ENCODE results near the gene KRT17. TPM values are rescaled to one million over a fixed set of nuclear protein-coding genes. Genes with fewer than 3 reads are reported as not detected.

The KRT17 gene
- not detected for total RNA-seq
- polyA plus RNA-seq: 0.09 TPM
- long read RNA-seq, donor 1, partial matches to known transcripts: 0 of 1 reads
- long read RNA-seq, donor 1, other reads (novel, unspliced or antisense): 1 of 1 reads
- long read RNA-seq, donor 2: 0 reads
- long read RNA-seq, donor 3: 0 reads
- long read RNA-seq, donor 4: 0 reads

DNA sequence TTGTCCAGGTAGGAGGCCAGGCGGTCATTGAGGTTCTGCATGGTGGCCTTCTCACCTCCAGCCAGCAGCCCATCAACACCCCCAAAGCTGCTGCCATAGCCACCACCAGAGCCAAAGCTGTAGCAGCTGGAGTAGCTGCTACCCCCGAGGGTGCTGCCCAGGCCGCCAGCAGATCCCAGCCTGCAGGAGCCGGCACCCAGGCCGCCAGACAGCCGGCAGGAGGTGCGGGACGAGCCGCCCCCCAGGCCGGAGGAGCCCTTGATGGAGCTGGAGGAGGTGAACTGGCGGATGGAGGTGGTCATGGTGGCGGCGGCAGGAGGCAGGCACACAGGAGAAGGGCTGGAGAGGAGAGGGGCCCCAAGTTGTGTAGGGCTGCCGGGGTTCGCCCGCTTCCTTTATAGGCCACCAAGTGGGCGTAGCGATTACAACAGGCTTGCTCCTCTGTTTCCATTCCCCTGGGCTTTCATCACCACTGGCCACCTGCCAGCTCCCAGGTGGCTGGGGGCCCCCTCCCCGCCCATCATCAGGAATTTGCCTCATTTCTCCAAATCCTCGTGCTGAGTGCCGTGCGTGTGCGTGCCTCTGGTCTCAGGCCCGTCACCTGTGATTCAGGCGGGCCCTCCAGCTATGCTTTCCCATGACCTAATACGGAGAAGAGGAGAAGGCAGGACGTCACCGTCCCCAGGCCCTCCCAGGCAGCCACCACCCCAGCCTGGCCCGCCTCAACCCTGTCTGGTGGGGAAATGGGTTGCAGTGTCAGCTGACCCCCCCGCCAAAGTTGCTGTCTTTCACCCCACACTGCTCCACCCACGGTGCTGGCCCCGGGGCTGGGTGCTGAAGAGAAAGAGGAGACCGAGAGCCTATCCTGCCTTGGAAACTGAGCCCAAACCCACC is at the start of gene KRT17:
KRT17 (minus strand) TSS at position 368 of the 894 bp plus-strand sequence; CDS start at position 302, 66 bp downstream.
- Histone ChIP-seq H3K27ac (ENCODE audit: low read length) (no peak within 1 kb of the TSS), H3K27me3 (ENCODE audit: control insufficient read depth, insufficient read depth) (no peaks in the 10 kb centered on the region), H3K4me3 (ENCODE audit: low read length) (no peak within 1 kb of the TSS), H3K4me1 (ENCODE audit: control insufficient read depth, insufficient read depth, low read length) (no peaks in the 10 kb centered on the region), H3K9me3 (ENCODE audit: control insufficient read depth, low read length) (no peaks in the 10 kb centered on the region)
- ATAC-seq (no peak), DNase-seq (no peak)
- 78% methylated on average over 32 of the region's 33 CpGs for WGBS
- intact Hi-C loops (cut with DNase I): no loop called here

DNA sequence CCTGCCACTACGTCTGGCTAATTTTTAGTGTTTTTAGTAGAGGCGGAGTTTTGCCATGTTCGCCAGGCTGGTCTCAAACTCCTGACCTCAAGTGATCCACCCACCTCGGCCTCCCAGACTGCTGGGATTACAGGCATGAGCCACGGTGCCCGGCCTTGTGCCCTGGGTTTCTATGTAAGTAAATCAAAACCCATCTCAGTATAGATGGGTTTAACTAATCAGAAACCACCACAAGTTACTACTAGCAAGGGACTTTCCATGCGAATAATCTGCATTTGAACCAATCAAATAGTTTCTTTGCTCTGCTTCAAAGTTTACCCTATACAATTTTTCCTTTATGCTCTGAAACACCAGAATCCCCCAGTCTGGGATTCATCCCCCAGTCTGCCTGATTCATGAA is 47.8 kb upstream of the KRT17 start:
- no peaks in the 10 kb centered on the region for H3K9me3 ChIP-seq (ENCODE audit: control insufficient read depth, low read length)
- no peaks in the 10 kb centered on the region for H3K4me1 ChIP-seq (ENCODE audit: control insufficient read depth, insufficient read depth, low read length)
- no peak overlapping the region for H3K27ac ChIP-seq (ENCODE audit: low read length)
- no peak overlapping the region for H3K4me3 ChIP-seq (ENCODE audit: low read length)
- intact Hi-C loops (cut with DNase I): no loop called here
- ATAC-seq (no peak), DNase-seq (no peak)
- no peaks in the 10 kb centered on the region for H3K27me3 ChIP-seq (ENCODE audit: control insufficient read depth, insufficient read depth)
- WGBS: 93% methylated on average over 7 of the region's 7 CpGs

DNA sequence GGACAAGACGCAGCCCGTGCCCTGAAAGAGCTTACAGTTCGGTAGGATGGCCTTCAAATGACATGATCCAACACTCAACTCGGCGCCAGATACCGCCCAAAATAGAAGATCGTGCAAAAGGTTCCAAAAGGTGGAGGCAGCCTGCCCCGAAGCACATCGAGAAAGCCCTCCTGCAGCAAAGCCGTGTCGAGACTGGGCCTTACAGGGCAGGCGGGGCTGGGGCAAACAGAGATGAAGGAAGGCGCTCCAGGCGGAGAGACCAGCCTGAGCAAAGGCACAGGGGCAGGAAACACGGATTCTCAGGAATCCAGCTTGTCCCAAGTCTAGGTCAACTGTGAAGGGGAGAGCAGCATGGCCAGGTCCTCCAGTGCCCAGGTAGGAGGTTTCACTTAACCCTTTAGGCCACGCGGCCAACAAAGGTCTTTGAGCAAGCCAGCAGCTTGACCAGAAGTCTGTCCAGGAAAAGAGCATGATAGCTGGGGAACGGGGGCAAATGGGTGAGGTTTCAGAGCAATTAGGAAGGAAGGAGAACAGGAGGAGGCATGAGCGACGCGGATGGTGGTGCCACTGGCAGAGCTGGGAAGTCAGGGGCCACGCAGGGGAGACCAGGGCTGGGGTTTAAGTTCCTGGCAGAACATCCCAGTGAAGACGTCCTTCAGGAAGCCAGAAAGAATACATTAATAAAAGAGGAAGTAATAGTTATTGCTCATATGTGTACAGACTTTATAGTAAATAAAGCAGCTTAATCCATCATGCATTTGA is 43.1 kb upstream of the KRT17 start:
- Histone ChIP-seq H3K27me3 (ENCODE audit: control insufficient read depth, insufficient read depth) (no peaks in the 10 kb centered on the region), H3K27ac (ENCODE audit: low read length) (no peak overlapping the region), H3K9me3 (ENCODE audit: control insufficient read depth, low read length) (no peaks in the 10 kb centered on the region), H3K4me1 (ENCODE audit: control insufficient read depth, insufficient read depth, low read length) (no peaks in the 10 kb centered on the region), H3K4me3 (ENCODE audit: low read length) (no peak overlapping the region)
- 44% methylated on average over 23 of the region's 23 CpGs for WGBS
- no peak for ATAC-seq
- intact Hi-C loops (cut with DNase I): loop anchor here in 2 of 4 donors (10.0 kb wide), 2 partner anchors 763 to 863 kb away; no protein-coding TSS in a partner anchor
- DNase-seq: no peak

DNA sequence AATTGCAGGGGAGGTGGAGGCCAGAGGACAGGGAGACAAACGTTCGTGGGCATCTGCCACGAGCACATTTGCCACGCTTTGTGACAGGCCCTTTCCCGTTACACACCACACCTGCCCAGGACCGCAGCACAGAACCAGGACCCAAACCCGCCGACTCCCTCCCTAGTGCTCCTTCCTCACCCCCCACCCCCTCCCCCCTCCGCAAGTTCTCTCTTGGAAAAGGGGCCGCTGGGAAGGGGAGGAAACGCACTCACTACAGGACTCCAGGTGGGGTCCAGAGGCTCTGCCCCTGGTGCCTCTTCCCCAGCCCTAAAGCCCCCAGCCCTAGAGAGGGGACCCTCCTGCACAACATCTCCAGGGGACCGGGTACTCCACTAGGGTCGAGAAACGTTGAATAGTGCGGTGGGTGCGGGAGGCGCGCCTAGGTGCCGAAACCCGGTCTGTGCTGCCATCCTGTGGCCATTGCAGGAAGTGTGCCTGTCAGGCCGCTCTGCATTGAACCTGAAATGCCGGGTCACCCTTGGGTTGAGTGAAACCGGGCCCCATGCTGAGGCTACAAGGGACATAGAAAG is 42.4 kb upstream of the KRT17 start:
- Histone ChIP-seq H3K9me3 (ENCODE audit: control insufficient read depth, low read length) (no peaks in the 10 kb centered on the region), H3K4me3 (ENCODE audit: low read length) (peak overlapping the region; percentile 49), H3K4me1 (ENCODE audit: control insufficient read depth, insufficient read depth, low read length) (no peaks in the 10 kb centered on the region), H3K27ac (ENCODE audit: low read length) (peak overlapping the region; percentile 6), H3K27me3 (ENCODE audit: control insufficient read depth, insufficient read depth) (no peaks in the 10 kb centered on the region)
- peak; percentile 84 to 86 for ATAC-seq
- WGBS: 1% methylated on average over 23 of the region's 23 CpGs
- intact Hi-C loops (cut with DNase I): loop anchor here in 2 of 4 donors (10.0 kb wide), 2 partner anchors 762 to 862 kb away; no protein-coding TSS in a partner anchor
- DNase-seq: peak; percentile 83 to 95 (median 94)

DNA sequence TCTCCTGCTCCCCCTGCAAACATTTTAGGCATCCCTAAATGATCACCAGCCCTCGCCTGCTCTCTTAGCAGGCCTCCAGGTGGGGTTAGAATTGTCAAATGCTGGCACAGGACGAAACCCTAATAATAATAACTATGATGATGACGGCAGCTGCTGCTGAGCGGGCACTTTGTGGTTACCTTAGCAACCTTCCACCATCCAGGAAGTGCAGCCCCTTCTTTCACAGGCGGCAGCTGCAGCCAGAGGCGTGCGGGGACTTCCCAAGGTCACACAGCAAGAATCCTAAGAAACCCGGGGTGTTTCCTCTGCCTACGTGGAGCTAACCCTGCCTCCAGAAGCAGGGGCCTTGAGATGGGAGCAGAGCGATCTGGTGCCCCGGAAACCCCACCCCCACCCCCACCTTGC is 41.9 kb upstream of the KRT17 start:
- H3K4me3 ChIP-seq (ENCODE audit: low read length): peak overlapping the region; percentile 49
- H3K4me1 ChIP-seq (ENCODE audit: control insufficient read depth, insufficient read depth, low read length): no peaks in the 10 kb centered on the region
- H3K9me3 ChIP-seq (ENCODE audit: control insufficient read depth, low read length): no peaks in the 10 kb centered on the region
- intact Hi-C loops (cut with DNase I): loop anchor here in 2 of 4 donors (10.0 kb wide), 2 partner anchors 761 to 861 kb away; no protein-coding TSS in a partner anchor
- peak overlapping the region; percentile 59 for H3K27ac ChIP-seq (ENCODE audit: low read length)
- ATAC-seq: peak; percentile 12 to 23
- peak in 1 of 3 donors; percentile 70 for DNase-seq
- H3K27me3 ChIP-seq (ENCODE audit: control insufficient read depth, insufficient read depth): no peaks in the 10 kb centered on the region
- 5% methylated on average over 11 of the region's 11 CpGs for WGBS

DNA sequence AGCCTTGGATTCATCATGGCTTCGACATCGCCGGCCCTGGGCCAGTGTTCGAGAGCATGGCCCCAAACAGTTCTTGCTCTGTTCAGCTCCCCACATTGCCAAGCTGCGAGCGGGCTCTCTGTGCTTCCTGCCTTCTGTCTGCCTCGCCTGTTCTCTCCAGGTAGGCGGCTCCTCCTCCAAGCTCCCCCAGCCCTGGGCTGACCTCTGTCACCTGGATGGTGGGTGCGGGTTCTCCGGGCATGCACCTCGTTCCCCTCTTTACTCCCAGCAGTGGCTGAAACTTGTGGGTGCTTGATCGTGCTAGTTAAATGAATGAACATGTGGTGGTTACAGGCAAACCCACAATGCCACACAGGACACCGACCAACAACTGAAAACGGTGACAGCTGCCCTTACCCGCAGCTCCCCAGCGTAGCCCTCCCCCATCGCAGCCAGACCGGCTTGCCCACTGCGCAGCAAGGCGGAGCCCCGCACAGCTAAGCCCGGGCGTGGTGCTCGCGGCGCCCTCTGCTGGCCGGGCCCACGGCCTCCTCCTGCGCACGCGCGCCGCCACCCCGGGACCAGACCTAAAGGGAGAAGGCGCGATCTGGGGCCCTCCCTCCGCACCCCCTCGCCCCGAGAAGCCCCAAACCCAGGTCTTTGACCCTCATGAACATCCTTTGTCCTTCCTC is 41.3 kb upstream of the KRT17 start:
- Histone ChIP-seq H3K4me3 (ENCODE audit: low read length) (peak overlapping the region; percentile 49), H3K4me1 (ENCODE audit: control insufficient read depth, insufficient read depth, low read length) (no peaks in the 10 kb centered on the region), H3K9me3 (ENCODE audit: control insufficient read depth, low read length) (no peaks in the 10 kb centered on the region), H3K27ac (ENCODE audit: low read length) (peak overlapping the region; percentile 59), H3K27me3 (ENCODE audit: control insufficient read depth, insufficient read depth) (no peaks in the 10 kb centered on the region)
- DNase-seq (peak; percentile 88 to 96 (median 96)), ATAC-seq (peak; percentile 95 to 96)
- WGBS: 2% methylated on average over 39 of the region's 39 CpGs
- intact Hi-C loops (cut with DNase I): loop anchor here in 2 of 4 donors (10.0 kb wide), 2 partner anchors 761 to 861 kb away; no protein-coding TSS in a partner anchor

DNA sequence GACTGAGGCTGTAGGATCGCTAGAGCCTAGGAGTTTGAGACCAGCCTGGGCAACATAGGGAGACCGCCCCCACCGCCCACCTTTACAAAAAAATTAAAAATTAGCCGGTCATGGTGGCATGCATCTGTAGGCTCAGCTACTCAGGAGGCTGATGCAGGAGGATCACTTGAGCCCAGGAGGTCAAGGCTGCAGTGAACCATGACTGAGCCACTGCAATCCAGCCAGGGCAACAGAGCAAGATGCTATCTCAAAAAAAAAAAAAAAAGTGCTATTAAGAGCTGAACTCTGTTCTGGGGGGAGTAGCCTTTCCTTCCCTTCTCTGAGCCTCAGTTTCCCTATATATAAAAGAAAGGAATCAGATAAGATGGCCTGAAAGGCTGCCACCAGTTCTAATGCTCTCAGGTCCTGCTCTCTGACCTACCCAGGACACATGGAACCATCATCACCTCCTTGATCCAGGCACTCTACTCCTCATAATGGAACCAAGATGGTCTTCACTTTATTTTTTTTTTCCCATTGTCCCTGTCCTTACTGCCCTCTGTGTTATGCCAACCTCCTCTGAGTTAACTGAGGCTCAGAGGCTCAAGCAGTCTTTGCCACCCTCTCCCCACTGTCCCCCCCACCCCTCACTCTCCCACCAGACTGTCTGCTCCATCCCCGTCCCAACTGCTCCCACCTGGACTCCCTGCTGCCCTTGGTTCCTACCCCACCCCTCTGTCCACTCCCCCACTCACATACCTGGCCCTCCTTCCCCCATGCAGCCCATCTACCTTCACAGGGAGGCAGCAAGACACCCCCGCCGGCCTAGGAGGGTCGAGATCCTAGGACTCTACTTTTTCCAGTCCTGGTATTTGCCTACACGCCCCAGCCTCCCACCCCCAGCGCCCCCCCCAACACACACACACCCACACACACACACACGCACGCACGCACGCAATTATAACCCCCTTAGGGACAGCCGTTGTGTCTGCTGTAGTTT is 40.5 kb upstream of the KRT17 start:
- no peaks in the 10 kb centered on the region for H3K27me3 ChIP-seq (ENCODE audit: control insufficient read depth, insufficient read depth)
- no peak overlapping the region for H3K27ac ChIP-seq (ENCODE audit: low read length)
- no peaks in the 10 kb centered on the region for H3K9me3 ChIP-seq (ENCODE audit: control insufficient read depth, low read length)
- DNase-seq (no peak), ATAC-seq (no peak)
- 45% methylated on average over 15 of the region's 15 CpGs for WGBS
- intact Hi-C loops (cut with DNase I): loop anchor here (5.0 to 10.0 kb wide), 6 partner anchors 113 to 860 kb away; no protein-coding TSS in a partner anchor
- H3K4me1 ChIP-seq (ENCODE audit: control insufficient read depth, insufficient read depth, low read length): no peaks in the 10 kb centered on the region
- peak overlapping the region; percentile 49 for H3K4me3 ChIP-seq (ENCODE audit: low read length)

DNA sequence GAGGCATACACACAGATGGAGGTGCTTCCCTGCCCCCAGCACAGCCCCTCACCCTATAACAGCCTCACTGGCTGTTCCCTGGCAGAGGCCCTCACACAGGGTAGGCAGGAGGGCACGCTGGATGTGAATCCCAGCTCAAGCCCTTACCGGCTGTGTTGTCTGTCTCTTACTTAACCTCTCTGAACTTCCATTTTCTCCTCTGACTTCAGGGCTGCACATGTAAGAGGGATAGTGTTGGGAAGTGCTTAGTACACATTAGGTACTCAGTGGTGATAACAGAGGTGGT is 39.7 kb upstream of the KRT17 start:
- H3K9me3 ChIP-seq (ENCODE audit: control insufficient read depth, low read length): no peaks in the 10 kb centered on the region
- intact Hi-C loops (cut with DNase I): loop anchor here (5.0 to 10.0 kb wide), 6 partner anchors 112 to 859 kb away; no protein-coding TSS in a partner anchor
- ATAC-seq (no peak), DNase-seq (no peak)
- no peaks in the 10 kb centered on the region for H3K27me3 ChIP-seq (ENCODE audit: control insufficient read depth, insufficient read depth)
- H3K4me1 ChIP-seq (ENCODE audit: control insufficient read depth, insufficient read depth, low read length): no peaks in the 10 kb centered on the region
- WGBS: 58% methylated on average over 2 of the region's 2 CpGs
- no peak overlapping the region for H3K4me3 ChIP-seq (ENCODE audit: low read length)
- H3K27ac ChIP-seq (ENCODE audit: low read length): no peak overlapping the region

DNA sequence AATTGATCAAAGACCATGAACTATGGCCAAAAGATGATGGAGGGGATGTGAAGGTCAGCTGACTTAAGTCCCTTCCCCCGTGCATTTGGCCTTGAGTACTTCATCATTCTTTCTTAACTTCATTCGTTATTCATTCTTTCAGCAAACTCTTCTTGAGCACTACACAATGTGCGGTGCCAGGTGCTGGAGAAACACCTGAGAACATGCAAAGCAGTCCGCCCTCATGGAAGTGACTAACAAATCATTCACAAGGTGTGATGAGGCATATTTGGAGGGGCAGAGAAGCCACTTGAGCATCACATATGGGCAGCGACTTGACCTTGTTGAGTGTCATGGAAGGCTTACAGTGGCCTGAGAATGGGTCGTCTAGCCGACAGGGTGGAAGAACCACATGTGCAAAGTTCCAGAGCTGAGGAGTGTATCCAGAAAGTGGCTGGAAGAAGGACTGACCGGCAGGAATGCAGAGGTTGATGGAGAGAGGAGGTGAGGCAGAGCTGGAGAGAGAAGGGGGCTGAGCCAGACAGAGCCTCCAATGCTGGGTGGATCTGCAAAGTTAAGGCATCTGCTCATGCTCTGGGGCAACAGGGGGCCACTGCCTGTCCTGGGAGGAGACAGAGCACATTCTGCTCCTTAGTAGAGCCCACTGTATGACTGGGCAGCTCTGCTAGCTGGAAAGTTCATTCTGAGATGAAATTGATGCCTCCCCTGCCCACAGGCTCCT is 39.2 kb upstream of the KRT17 start:
- no peaks in the 10 kb centered on the region for H3K9me3 ChIP-seq (ENCODE audit: control insufficient read depth, low read length)
- no peaks in the 10 kb centered on the region for H3K27me3 ChIP-seq (ENCODE audit: control insufficient read depth, insufficient read depth)
- DNase-seq (no peak), ATAC-seq (no peak)
- H3K4me1 ChIP-seq (ENCODE audit: control insufficient read depth, insufficient read depth, low read length): no peaks in the 10 kb centered on the region
- 58% methylated on average over 8 of the region's 8 CpGs for WGBS
- H3K4me3 ChIP-seq (ENCODE audit: low read length): no peak overlapping the region
- intact Hi-C loops (cut with DNase I): loop anchor here (5.0 to 10.0 kb wide), 6 partner anchors 111 to 859 kb away; no protein-coding TSS in a partner anchor
- H3K27ac ChIP-seq (ENCODE audit: low read length): no peak overlapping the region

All from right cardiac atrium (tissue), 5 donors.